EH (cell line): Measurements from ENCODE around the gene ZDHHC8.

Experiments used
- DNase-seq: peaks from one replicate; pipeline ENCODE4 v3.0.0-alpha.2; 2015; ENCODE audit warnings: low read depth

The ZDHHC8 gene

DNA sequence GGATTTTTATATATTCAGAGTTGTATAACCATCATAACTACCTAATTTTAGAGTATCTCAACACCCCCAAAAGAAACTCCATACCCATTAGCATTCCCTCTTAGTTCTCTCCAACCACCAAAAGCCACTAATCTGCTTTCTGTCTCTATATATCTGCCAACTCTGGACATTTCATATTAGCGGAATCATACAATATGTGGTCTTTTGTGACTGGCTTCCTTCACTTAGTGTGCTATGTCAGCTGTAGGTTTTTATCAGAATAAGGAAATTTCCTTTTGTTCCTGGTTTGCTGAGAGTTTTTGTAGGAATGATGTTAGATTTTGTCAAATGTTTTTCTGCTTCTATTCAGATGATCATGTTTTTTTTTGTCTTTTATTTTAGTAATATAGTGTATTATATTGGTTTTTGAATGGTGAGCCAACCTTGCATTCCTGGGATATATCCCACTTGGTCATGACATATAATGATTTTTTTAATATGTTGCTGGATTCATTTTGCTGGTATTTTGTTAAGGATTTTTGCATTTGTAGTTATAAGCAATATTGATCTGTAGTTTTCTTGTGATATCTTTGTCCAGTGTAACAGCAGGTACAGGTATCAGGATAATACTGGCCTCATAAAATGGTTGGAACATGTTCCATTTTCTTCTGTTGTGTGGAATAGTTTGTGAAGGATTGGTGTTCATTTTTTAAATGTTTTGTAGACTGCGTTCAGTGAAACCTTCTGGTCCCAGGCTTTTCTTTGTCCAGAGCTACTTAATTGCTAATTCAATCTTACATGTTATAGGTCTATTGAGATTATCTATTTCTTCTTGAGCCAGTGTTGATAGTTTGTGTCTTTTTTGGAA lies 34.8 kb upstream of the ZDHHC8 start:
- DNase-seq = no peak

DNA sequence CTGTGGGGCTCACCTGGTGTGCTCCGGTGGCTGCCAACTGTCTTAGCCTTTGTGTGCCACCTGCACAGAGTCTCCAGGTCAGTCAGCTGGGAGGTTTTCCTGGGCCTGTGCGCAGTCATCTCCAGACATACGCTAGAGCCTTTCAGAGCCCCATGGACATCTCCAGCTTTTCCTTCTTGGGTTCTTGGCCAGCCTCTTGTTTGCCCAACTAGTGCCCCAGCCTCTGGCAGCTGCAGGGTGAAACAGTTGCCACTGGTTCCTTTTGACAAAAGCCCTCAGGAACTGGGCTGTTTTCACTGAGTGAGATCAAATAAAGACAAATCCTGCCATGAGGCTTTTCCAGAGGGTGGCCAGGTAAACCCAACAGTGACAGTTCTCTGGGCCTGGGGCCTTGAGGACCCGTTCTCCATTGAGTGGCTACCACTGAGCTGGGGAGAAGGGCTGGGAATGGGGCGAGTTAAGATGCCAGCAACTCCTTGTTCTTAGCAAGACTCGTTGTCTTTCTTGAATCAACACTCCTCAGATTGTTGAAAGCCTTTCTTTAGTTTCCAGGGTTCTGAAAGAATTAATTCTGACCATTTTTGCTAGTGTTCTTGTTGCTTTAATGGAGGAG lies 32.4 kb upstream of the ZDHHC8 start:
- no peak for DNase-seq

DNA sequence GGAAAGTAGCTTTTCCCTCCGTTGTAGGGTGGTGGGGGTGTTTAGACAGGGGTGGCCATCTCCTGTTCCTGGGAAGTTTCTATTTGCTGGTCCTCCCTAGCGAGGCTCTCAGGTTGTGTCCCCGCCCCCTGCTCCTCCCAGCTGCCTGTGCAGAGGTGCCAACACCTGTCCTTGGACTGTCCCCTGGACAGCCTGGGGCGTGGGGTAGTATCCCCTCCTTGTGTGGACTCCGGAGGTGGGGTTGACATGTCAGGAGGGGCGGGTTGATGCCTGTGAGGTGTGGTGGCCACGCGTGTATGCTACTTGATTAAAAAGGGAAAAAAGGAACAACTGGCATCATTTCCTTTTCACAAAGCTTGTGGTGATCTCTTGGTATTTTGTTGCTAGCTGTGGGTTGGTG lies 30.0 kb upstream of the ZDHHC8 start:
- no peak for DNase-seq

DNA sequence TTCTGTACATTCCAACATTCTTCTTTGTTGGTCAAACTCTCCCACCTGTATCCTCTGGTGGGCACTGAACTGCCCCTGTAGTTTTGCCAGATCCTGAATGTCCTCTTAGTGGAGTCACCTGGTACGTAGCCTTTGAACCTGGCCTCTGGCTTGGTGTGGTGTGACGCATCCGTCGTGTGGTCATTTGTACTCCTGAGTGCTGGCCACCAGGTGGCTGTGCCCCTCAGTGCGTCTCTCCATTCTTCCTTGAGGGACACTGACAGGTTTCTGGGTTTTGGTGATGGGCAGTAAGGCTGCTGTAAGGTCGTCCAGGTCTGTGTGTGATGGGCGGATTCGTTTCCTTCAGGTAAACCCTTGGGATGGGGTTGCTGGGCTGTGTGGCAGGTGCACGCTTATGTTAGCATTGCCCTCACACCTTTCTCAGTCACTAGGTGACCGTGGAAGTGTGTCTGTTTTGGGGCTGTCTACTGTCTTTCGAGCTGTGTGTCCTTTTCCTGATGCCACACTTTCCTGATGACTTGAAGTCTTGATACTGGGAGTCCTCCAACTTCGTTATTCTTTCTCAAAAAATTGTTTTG lies 29.3 kb upstream of the ZDHHC8 start:
- DNase-seq = no peak

DNA sequence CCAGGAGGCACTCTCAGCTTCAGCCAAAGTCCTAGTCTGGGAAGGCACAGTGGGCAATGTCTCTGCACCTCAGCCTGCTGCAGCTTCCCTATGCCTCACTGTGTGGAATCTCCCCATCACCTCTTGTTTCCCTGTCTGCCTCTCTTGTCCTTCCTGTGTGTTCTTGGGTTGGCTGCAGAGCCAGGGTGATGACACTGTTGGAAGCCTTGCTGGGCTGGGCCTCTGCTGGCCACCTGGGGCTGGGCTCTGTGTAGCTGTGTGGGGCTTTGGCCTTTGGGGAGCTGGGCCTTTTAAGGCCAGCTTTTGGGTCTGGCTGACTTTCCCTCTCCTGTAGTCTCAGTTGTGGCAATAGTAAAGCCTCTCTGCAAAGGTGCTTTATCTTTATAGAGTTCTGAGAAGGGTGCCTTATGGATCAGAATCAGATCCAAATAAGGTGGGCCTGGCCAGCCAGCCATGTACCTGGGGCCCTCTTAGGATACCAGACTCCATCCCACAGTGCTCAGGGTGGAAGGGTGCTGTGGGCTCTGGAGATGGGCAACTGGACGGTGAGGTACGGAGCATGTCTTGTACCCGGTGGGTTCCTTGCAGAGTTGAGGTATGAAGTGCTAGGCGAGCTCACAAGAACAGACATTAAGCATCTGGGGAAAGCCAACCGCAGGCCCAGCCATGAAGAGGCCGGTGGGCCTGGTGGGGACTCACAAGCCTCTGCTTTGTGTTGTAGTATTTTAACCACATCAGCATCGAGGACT lies 26.0 kb upstream of the ZDHHC8 start:
- no peak for DNase-seq

DNA sequence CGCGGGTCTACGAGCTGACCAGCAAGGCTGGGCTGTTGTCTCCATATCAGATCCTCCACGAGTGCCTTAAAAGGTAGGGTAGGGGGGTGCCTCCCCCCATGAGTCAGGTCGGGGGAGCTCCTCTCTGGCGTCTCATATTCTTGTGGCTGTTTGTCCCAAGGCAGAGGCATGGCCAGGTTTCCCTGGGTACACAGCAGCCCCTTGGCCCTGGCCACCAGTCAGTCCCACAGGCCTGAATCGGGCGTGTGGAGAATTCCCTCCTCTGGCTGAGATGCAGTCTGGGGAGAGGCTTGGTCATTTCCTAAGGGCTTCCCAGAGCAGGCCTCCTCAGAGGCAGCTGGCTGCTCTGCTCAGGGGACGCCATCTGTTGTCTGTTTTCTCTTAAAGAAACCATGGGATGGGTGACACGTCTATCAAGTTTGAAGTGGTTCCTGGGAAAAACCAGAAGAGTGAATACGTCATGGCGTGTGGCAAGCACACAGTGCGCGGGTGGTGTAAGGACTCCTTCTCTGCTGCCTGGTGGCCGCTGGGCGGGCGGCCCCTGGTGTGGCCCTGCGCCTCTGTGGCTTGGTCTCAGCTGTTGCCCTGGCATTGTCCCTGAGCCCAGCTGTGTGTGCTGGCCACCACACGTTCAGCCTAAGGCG lies 25.3 kb upstream of the ZDHHC8 start:
- DNase-seq = no peak

DNA sequence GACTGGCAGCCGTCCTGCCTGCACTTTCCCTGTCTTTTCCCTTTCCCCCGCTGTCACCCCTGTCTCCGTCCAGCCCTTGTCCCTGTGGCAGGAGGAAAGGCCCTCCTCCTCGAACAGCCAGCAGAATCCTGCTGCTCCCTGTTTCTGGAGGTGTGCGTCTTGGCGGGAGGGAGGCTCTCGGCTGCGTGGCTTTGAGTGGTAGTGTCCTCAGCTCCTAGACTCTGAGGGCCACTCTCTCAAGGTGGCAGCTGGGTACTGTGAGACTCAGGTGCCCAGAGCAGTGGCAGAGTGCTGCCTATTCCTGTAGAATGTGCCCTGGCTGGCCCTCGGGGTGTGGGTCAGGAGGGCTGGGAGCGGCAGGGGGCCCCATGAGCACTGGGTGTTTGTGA lies 24.8 kb upstream of the ZDHHC8 start:
- DNase-seq = no peak

DNA sequence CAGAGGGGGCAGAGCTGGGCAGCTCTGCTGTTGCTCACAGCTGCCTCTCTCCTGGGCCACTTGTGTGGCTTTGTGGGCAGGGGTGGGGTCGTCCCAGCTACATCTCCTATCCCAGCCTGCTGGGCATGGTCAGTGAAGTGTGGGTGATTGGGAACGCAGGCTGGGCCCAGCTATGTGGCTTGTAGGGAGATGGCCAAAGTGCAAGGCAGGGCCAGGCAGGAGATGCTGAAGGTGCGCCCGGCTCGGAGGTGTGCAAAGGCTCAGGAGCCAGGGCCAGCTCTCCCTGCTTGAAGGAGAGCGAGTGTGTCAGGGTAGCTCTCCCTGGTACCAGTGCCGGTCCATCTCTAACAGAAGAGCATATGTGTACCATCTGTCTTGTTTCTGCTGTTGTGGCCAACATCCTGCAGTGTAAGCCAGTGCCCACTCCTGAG lies 24.1 kb upstream of the ZDHHC8 start:
- no peak for DNase-seq

- no peak for DNase-seq
Observed at GRCh38 chr22:20107951-20108756, 23.4 kb upstream of the ZDHHC8 start.

DNA sequence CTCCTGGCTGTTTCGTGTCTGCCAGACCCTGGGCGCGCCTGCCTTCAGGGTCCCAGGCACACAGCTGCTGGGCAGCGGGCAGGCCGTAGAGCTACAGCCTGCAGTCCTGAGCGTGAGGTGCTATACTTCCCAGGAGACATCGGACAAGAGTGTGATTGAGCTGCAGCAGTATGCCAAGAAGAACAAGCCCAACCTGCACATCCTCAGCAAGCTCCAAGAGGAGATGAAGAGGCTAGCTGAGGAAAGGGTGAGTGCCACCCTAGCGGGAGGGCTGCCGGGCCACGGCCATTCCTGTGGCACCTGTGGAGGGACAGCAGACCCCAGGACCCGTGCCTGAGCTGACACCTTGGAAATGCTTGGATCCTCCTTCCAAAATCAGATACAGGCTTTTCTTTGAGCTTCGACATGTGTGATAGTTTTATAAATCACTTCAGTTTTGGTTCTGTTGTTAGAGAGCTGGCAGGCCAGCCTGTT lies 22.8 kb upstream of the ZDHHC8 start:
- DNase-seq = no peak

DNA sequence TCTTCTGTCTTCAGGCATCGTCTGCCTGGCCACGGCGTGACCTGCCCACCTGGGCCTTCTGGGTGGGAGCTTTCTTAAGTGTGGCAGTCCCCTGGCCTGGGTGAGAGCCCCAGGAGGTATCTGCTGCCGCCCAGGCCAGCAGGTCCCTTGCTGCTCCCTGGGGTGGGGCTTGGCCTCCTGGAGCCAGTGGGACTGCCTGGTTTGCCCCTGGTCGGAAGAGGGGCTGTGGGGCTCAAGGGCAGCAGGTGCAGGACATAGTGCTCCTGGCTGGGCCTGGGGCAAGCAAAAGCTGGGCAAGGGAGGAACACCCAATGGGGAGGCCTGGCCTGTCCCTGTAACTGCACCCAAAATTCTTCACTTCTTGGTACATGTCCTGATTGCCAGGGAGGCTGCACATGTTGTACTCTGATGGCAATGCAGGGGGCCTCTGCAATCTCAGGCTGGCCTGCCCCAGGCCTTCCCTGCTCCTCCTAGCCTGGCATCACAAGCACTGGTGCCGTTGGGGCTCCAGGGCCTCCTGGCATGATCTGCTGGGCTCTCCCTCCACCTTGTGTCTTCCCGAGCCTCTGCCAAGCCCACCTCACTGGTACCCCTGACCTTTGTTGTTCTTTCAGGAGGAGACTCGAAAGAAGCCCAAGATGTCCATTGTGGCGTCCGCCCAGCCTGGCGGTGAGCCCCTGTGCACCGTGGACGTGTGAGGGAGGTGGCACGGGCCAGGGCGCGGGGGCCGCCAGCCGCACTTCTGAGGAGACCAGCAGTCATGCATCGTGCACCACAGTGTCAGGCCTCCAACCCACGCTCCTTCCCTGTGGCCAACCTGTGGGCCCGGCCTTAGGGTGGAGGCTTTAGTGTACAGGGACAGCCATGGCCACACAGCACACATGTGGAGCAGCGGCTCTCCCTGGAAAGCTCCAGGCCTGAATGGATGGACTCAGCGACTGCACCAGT lies 21.9 kb upstream of the ZDHHC8 start:
- no peak for DNase-seq

GRCh38 chr22:20110359-20110985 lies 21.1 kb upstream of the ZDHHC8 start:
- DNase-seq = no peak

DNA sequence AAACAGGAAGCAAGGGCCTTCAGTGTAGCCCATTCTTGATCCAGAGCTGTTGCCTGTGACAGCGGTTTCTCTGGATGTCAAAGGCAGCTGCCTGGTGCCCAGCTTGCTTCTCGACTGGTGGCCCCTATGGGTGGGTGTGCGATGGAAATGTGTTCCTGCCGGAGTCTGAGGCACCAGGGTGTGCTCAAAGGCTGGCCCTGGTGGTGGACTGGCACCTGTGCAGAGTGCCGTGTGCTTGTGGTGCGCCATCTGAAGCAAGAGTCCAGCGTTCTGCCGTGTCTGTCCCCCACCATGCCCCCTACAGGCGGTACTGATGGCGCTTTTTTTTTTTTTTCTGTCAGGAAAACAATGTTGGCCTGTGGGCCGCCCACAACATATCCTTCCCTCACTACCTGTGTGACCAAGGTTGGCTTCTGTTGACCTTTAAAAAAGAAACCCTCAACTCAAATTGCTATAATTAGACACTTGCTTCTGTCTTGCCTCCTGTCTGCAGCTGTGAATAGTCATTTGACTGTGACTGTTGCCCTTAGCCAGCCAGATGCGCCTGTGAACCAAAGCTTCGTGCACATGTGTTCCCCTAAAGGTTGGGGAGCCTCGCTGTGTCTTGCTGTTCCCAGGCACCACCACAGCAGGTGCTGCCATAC lies 20.4 kb upstream of the ZDHHC8 start:
- peak; percentile 36 for DNase-seq

DNA sequence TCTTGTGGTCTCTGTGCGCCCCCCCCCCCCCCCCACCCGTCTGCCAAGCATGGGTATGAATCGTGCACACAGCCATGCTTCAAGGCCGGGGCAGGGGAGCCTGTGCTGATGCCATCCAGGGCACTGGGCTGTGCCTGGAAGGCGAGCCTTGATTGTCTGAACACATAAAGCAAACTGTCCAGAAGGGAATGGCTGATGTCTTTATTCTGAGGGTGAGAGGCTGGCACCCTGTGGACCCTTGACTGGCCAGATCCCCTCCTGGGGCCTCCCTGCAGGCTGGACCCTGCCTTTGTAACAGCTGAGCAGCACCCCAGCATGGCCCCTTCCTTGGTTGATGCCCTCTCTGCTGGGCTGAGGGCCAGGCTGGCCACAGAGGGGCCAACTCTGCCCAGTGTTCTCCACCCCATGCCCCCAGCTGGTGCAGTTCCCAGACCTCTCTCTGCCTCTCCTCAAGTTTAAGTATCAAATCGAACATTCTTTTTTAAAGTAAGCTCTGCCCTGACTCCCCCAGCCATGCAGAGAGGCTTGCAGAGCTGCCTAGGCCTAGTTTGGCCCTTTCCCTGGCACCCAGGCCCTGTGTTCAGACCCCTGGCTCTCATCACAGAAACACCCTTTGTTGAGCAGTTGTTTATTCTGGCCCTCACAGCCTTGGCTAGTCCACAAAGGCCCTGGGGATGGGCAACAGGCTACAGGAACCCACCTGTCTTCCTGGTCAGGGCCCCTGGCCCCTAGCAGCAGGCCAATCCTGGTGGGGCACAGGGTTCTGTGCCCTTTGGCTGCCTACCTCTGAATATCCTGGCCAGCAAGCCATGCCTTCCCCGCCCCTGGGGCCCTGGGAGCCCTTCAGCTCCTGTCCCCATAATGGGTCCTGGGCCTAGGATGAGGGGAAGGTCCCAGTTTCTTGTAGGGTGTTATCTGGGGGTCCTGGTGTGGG lies 19.6 kb upstream of the ZDHHC8 start:
- DNase-seq = no peak

DNA sequence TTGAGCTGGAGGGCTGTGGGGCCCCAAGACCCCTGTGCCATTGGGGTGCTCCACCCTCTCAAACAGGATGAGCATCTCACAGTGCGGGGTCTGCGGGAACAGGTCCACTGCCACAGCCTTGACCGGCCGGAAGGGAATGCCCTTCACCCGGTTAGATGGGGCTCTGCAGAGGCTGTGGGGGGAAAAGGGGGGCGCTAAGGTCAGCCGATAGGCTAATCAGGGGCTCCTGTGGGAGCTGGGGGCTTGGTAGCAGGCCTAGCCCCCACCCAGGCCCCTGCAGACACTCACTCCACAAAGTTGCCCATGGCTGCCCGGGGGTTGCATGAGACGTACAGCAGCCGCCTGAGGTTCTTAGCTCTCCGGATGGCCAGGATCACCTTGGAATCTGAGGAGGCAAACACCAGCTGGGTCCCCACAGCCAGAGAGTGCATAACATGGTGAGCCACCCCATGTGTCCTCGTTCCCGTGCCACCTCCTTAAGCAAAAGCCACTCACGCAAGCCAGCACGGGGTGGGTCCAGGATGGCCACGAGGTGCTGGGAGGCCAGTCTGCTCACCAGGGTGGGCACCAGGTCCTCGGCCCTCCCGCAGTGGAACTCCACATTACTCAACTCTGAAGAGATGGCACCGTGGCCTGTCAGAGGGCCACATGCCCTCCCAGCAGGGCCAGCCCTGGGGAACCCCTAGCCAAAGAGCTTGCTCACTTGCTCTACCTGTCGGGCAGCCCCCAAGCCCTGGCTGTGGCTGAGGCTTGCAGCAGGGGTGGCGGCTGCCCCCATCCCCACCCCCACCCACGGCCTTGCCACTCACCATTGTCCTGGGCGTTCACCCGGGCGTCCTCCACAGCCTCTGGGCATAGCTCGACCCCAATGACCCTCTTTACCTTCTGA lies 18.7 kb upstream of the ZDHHC8 start:
- DNase-seq = no peak

DNA sequence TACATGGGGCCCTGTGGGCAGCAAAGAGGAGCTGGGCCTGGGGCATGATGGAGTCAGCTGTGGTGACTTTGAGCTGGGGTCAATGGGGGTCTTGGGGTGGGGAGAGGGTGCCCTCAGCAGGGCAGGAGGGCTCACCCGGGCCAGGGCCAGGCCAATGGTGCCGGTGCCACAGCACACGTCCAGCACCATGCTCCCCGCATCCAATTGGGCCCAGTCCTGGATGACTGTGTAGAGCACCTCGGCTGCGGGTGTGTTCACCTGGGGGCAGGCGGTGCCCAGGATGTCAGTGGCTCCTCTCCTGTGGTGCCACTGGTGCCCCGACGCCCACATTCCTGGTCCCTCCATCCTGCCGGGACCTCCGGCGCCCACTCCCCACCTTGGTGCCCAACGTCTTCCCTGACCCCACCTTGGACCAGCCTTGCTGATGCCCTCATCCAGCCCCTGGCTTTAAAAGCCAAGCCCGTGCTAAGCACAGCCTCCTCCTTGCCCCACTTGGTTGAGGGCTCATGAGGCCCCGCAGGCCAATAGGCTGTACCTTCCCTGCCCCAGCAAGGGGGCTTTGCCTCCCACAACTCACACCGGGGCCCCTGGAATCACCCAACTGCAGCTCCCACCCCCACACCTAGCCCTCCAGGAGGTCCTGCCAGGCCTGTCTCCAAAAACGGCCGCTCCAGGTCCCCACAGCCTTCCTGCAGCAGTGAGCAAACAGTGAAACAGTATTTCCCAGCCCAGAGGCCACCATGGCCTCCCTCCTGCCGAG lies 17.9 kb upstream of the ZDHHC8 start:
- DNase-seq = no peak
